Measurements from ENCODE around the gene FUT2.

DNA sequence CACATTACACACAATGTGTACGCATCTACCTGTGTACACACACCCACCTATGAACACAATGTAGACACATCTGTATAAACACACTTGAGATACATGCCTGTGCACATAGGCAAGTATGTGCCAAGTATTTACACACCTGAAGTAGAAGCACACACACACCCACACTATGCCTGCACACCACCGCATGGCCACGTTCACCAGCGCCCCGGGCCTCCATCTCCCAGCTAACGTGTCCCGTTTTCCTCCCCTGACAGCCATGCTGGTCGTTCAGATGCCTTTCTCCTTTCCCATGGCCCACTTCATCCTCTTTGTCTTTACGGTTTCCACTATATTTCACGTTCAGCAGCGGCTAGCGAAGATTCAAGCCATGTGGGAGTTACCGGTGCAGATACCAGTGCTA, 6.9 kb downstream of the FUT2 start:
- no peak for TF ChIP-seq POLR2AphosphoS5 (IDR thresholded peaks at IDR 0.05; ENCODE audit: low read depth, low read length)
- TF ChIP-seq TAF1 (IDR thresholded peaks at IDR 0.05; ENCODE audit: borderline replicate concordance, insufficient read depth, low read length) = no peak
- no peak for TF ChIP-seq REST (IDR thresholded peaks at IDR 0.05; ENCODE audit: insufficient read depth in 1 of 2, low read depth in 2 of 2, low read length in 2 of 2)
- no peak for TF ChIP-seq SIN3A (IDR thresholded peaks at IDR 0.05; ENCODE audit: borderline replicate concordance, insufficient read depth, low read length)
- no peak for TF ChIP-seq FOXP2 (optimal IDR thresholded peaks at IDR 0.05; ENCODE audit: borderline replicate concordance, extremely low read depth, extremely low read length, insufficient read depth)
